ENCODE results near the gene CNOT1. TPM values are rescaled to one million over a fixed set of nuclear protein-coding genes. Genes with fewer than 3 reads are reported as not detected.

Gene CNOT1
- total RNA-seq, 1 experiment from 2014 or later: 299 TPM

DNA sequence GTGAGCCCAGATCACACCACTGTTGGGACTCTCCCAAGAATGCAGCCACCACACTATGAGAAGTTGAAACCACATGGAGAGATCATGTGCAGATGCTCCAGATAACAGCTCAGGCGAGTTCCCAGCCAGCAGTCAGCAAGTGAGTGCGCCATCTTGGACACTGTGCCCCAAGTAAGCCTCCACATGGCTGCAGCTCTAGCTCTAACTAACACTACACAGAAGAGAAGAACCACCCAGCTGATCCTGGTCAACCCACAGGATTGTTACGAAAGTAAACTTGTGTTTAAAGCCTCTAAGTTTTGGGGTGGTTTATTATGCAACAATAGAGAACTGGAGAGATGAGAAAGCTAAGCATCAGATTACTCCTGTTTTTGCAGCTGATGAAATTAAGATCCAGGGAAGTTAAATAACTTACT lies 29.2 kb upstream of the CNOT1 start:
- DNase-seq: no peak
- no peak overlapping the region for H3K27ac Mint-ChIP-seq (ENCODE audit: unreplicated experiment)
- H3K27me3 Mint-ChIP-seq (ENCODE audit: unreplicated experiment): peaks cover 27% of the 10 kb centered on the region
- no TSS peak for BruUV-seq (replicated peaks)
- no peaks in the 10 kb centered on the region for H3K4me1 Mint-ChIP-seq (ENCODE audit: low read depth, unreplicated experiment)
- no peak overlapping the region for H3K4me3 Mint-ChIP-seq (ENCODE audit: low read depth, unreplicated experiment)
- TF ChIP-seq CTCF (IDR thresholded peaks at IDR 0.05; ENCODE audit: unreplicated experiment): no peak
- H3K36me3 Mint-ChIP-seq (ENCODE audit: insufficient read depth, unreplicated experiment): no peaks in the 10 kb centered on the region
- H3K9me3 Mint-ChIP-seq (ENCODE audit: low read depth, unreplicated experiment): no peaks in the 10 kb centered on the region
- intact Hi-C loops (cut with micrococcal nuclease; ENCODE audit: unreplicated experiment): no loop called here
- CTCF ChIA-PET: no interaction called here

DNA sequence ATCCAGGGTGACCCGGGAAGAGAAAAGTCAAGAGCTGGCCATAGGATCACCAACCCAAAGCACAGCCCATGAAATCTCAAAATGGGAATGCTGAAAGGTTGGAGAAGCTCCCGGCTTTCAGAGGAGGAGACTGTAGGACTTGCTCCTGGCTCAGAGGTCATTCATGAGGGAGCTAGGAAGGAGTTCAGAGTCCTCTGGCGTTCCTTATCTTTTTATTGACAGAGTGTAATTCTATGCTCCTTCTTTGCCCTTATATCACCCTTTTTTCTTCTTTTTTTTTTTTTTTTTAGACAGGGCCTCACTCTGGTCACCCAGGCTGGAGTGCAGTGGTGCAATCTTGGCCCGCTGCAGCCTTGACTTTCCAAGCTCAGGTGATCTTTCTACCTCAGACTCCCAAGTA lies 27.3 kb upstream of the CNOT1 start:
- H3K4me1 Mint-ChIP-seq (ENCODE audit: low read depth, unreplicated experiment): no peaks in the 10 kb centered on the region
- TF ChIP-seq CTCF (IDR thresholded peaks at IDR 0.05; ENCODE audit: unreplicated experiment): no peak
- H3K27me3 Mint-ChIP-seq (ENCODE audit: unreplicated experiment): peaks cover 32% of the 10 kb centered on the region
- BruUV-seq (replicated peaks): no TSS peak
- no peaks in the 10 kb centered on the region for H3K9me3 Mint-ChIP-seq (ENCODE audit: low read depth, unreplicated experiment)
- no peak for DNase-seq
- CTCF ChIA-PET: no interaction called here
- no peak overlapping the region for H3K4me3 Mint-ChIP-seq (ENCODE audit: low read depth, unreplicated experiment)
- intact Hi-C loops (cut with micrococcal nuclease; ENCODE audit: unreplicated experiment): no loop called here
- no peak overlapping the region for H3K27ac Mint-ChIP-seq (ENCODE audit: unreplicated experiment)
- no peaks in the 10 kb centered on the region for H3K36me3 Mint-ChIP-seq (ENCODE audit: insufficient read depth, unreplicated experiment)

- peaks cover 32% of the 10 kb centered on the region for H3K27me3 Mint-ChIP-seq (ENCODE audit: unreplicated experiment)
- CTCF ChIA-PET: no interaction called here
- no peak for TF ChIP-seq CTCF (IDR thresholded peaks at IDR 0.05; ENCODE audit: unreplicated experiment)
- no peaks in the 10 kb centered on the region for H3K4me1 Mint-ChIP-seq (ENCODE audit: low read depth, unreplicated experiment)
- H3K4me3 Mint-ChIP-seq (ENCODE audit: low read depth, unreplicated experiment): no peak overlapping the region
- intact Hi-C loops (cut with micrococcal nuclease; ENCODE audit: unreplicated experiment): no loop called here
- BruUV-seq (replicated peaks): no TSS peak
- H3K36me3 Mint-ChIP-seq (ENCODE audit: insufficient read depth, unreplicated experiment): no peaks in the 10 kb centered on the region
- DNase-seq: no peak
- H3K27ac Mint-ChIP-seq (ENCODE audit: unreplicated experiment): no peak overlapping the region
- no peaks in the 10 kb centered on the region for H3K9me3 Mint-ChIP-seq (ENCODE audit: low read depth, unreplicated experiment)
These were observed 25.6 kb upstream of the CNOT1 start for GRCh38 chr16:58655215-58655596.

- H3K9me3 Mint-ChIP-seq (ENCODE audit: low read depth, unreplicated experiment): no peaks in the 10 kb centered on the region
- H3K36me3 Mint-ChIP-seq (ENCODE audit: insufficient read depth, unreplicated experiment): no peaks in the 10 kb centered on the region
- CTCF ChIA-PET: no interaction called here
- no TSS peak for BruUV-seq (replicated peaks)
- no peak for TF ChIP-seq CTCF (IDR thresholded peaks at IDR 0.05; ENCODE audit: unreplicated experiment)
- no peak overlapping the region for H3K27ac Mint-ChIP-seq (ENCODE audit: unreplicated experiment)
- H3K4me3 Mint-ChIP-seq (ENCODE audit: low read depth, unreplicated experiment): no peak overlapping the region
- no peak for DNase-seq
- no peaks in the 10 kb centered on the region for H3K4me1 Mint-ChIP-seq (ENCODE audit: low read depth, unreplicated experiment)
- peaks cover 32% of the 10 kb centered on the region for H3K27me3 Mint-ChIP-seq (ENCODE audit: unreplicated experiment)
- intact Hi-C loops (cut with micrococcal nuclease; ENCODE audit: unreplicated experiment): no loop called here
These were observed 25.1 kb upstream of the CNOT1 start for GRCh38 chr16:58654560-58655214.

Data from Calu3 (cell line).